Esophagus muscularis mucosa (tissue), 4 donors: ENCODE measurements around the gene DPH2. TPM values are rescaled to one million over a fixed set of nuclear protein-coding genes. Genes with fewer than 3 reads are reported as not detected.

Experiments used
- DNase-seq: peaks from one replicate; pipeline ENCODE4 v3.0.0-alpha.2; 2017; ENCODE audit errors: extremely low spot score
- H3K27ac ChIP-seq, 4 donors: fragments of 200-600 bp; sonication (generic); replicated peaks in 1 of 4; 1 replicate in 3 of 4; 2 replicates in 1 of 4; pipeline ENCODE4 v1.5.1; 2016 to 2019; ENCODE audit warnings: mild to moderate bottlenecking in 1 of 4
- H3K27me3 ChIP-seq, 4 donors: fragments of 200-600 bp; sonication (generic); one replicate each; pipeline versions ENCODE4 v1.5.1 to v1.6.0; 2016 to 2019
- H3K36me3 ChIP-seq, 4 donors: fragments of 200-600 bp; sonication (generic); one replicate each; pipeline ENCODE4 v1.5.1; 2016 to 2019
- H3K4me1 ChIP-seq, 4 donors: fragments of 200-600 bp; sonication (generic); one replicate each; pipeline ENCODE4 v1.5.1; 2016 to 2019
- H3K4me3 ChIP-seq, 4 donors: fragments of 200-600 bp; sonication (generic); 1 replicate in 2 of 4; 2 replicates in 2 of 4; pipeline ENCODE4 v1.5.1; 2016 to 2019; ENCODE audit warnings: mild to moderate bottlenecking in 4 of 4, moderate library complexity in 1 of 4
- H3K9me3 ChIP-seq, 4 donors: fragments of 200-600 bp; sonication (generic); 1 replicate in 3 of 4; 2 replicates in 1 of 4; pipeline ENCODE4 v1.5.1; 2016 to 2019
- EP300 ChIP-seq: sonication (generic); formaldehyde crosslinking; IDR thresholded peaks from one replicate; pipeline ENCODE4 v1.6.1; 2017; ENCODE audit warnings: antibody characterized with exemption
- POLR2A ChIP-seq: fragments of 450-650 bp; IDR thresholded peaks from one replicate; pipeline ENCODE4 v1.6.1; 2017; ENCODE audit warnings: antibody characterized with exemption, moderate library complexity, mild to moderate bottlenecking, low read depth
- POLR2AphosphoS5 ChIP-seq, 2 donors: sonication (generic); formaldehyde crosslinking; IDR thresholded peaks; one replicate each; pipeline ENCODE4 v1.6.1; 2017; ENCODE audit warnings: antibody characterized with exemption in 2 of 2
- WGBS: methylation state at CpG from one replicate; pipeline ENCODE4 v1.1.5; 2018; 5-methylcytosine and 5-hydroxymethylcytosine counted together
- intact Hi-C: fragments of 100-400 bp; cut with DNase I; formaldehyde crosslinking; loops from one replicate; pipeline ENCODE4 v1.15.1; 2023
- total RNA-seq, 4 donors: library from RNA; depleted of rRNA; stranded (reverse); fragments of >200 nt; gene quantifications; one replicate each; pipeline versions ENCODE4 v1.1.0 to v1.2.1, GENCODE V29; 2016
- TF ChIP-seq, protein P1 (sequence below), 3 experiments: fragments of 200-600 bp in 2 of 3; fragments of 450-650 bp in 1 of 3; sonication (generic) in 2 of 3; IDR thresholded peaks; one replicate each; pipeline ENCODE4 v1.5.1; 2017 to 2019; ENCODE audit warnings: antibody characterized with exemption in 3 of 3, mild to moderate bottlenecking in 2 of 3, moderate library complexity in 1 of 3

DPH2 gene
- total RNA-seq, 4 donors from 2014 or later, result 13.7 to 29.2 (median 19.2) TPM

DNA sequence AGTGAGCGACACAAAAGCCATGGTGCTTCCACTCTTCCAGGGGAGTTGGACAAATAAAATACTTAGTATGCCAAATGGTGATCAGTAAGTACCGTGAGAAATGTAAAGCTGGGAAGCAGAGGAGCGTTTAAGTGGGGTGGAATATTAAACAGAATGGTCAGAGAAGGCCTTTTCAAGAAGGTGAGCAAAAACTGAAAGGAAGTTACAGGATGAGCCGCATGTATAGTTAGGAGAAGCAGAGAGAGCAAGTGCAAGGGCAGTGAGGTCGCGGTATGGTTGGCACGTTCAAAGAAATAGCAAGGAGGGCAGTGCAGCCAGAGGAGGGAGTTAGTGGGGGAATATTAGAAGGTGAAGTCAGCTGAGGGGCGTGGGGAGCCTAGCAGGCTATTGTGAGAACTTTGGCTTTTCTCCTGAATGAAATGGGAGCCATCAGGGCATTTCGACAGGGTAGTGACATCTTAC, 4.2 kb downstream of the DPH2 start:
- peaks cover 53 to 70% (median 67%) of the 10 kb centered on the region in 4 donors for H3K4me1 ChIP-seq
- intact Hi-C loops, result no loop called here
- peak overlapping the region; percentile 85 to 99 (median 94) for H3K4me3 ChIP-seq
- no peak for TF ChIP-seq POLR2A
- TF ChIP-seq POLR2AphosphoS5 (IDR thresholded peaks at IDR 0.05), result no peak
- TF ChIP-seq, protein P1, sequence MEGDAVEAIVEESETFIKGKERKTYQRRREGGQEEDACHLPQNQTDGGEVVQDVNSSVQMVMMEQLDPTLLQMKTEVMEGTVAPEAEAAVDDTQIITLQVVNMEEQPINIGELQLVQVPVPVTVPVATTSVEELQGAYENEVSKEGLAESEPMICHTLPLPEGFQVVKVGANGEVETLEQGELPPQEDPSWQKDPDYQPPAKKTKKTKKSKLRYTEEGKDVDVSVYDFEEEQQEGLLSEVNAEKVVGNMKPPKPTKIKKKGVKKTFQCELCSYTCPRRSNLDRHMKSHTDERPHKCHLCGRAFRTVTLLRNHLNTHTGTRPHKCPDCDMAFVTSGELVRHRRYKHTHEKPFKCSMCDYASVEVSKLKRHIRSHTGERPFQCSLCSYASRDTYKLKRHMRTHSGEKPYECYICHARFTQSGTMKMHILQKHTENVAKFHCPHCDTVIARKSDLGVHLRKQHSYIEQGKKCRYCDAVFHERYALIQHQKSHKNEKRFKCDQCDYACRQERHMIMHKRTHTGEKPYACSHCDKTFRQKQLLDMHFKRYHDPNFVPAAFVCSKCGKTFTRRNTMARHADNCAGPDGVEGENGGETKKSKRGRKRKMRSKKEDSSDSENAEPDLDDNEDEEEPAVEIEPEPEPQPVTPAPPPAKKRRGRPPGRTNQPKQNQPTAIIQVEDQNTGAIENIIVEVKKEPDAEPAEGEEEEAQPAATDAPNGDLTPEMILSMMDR (IDR thresholded peaks at IDR 0.05), result no peak
- no peak for TF ChIP-seq EP300
- H3K36me3 ChIP-seq, result peaks cover 16 to 48% (median 43%) of the 10 kb centered on the region in 4 donors
- DNase-seq, result no peak
- H3K27ac ChIP-seq, result peak overlapping the region; percentile 93 to 98 (median 95)
- 43% methylated on average over 9 of the region's 9 CpGs for WGBS
- no peaks in the 10 kb centered on the region for H3K27me3 ChIP-seq
- no peaks in the 10 kb centered on the region for H3K9me3 ChIP-seq

DNA sequence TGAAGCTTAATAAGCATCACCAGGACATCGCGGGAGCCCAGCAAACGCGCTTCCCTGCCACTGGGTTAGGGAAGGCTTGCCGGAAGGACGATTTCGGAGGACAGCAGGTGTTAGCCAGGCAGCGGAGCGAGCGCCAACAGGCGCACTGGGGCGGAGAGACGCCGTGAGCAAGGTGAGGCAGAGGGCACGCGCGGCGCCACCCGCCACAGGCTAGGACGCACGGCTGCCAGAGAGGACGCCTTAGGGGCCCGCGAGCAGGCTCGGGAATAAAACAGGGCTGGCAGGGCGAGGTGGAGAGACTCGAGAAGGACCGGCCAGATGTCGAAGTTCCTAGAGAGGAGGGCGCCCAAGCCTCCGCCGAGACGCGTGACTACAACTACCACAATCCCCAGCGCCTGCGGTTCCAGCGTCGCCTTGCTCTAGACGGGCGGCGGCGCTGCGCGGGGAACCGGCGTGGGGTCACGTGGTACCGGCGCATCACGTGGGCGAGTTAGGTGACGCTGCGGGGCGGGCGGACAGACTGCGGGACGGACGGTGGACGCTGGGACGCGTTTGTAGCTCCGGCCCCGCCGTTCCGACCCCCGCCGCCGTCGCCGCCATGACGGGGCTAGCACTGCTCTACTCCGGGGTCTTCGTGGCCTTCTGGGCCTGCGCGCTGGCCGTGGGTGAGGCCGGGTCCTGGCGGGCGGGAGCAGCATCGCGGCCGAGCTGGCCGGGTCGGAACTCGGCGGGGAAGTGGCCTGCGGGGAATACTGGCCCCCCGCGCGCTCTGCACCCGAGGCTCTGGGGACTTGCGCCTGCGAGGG, 4.8 kb downstream of the DPH2 start, which contains the start of gene ATP6V0B:
ATP6V0B (plus strand) TSS at position 518 of the 806 bp plus-strand sequence; CDS start at position 599, 81 bp downstream.
- intact Hi-C loops, result no loop called here

DNA sequence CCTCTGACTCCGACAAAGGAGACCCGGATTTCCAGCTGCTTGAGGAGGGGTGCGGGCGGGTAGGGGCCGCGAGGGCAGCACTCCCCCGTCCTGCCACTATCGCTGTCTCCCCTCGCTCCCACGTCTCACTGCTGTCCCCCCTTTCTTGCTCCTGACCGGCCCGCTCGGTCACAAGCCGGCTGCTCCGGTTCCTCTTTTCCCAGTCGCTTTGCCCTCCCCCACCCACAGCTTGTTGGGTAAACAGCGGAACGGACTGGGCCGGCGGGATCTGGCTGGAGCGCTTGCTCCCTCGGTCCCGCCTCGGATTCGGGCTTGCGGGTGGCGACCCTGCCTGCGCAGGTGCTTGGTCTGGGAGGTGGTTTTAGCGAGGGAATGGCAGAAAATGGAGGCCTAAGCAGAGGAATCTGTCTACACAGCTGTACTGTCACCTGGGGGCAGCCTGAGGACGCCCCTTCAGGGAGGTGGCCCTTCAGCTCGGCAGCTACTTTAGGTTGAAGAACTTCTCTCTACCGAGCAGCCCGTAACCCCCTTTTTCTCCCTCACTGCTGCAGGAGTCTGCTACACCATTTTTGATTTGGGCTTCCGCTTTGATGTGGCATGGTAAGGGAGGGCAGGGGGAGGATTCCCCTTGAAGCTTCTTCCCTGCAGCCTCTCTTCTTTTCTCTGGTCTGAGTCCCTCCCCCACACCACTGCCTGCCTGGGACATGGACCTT, 5.6 kb downstream of the DPH2 start:
- intact Hi-C loops, result no loop called here
- H3K4me1 ChIP-seq, result peaks cover 58 to 74% (median 68%) of the 10 kb centered on the region in 4 donors

More for the DNA sequence above, 4.8 kb downstream of the DPH2 start, which contains the start of gene ATP6V0B:
- TF ChIP-seq, protein P1 (IDR thresholded peaks at IDR 0.05), result peak; percentile 13 to 46 (median 31)
- no peak for TF ChIP-seq EP300
- TF ChIP-seq POLR2AphosphoS5 (IDR thresholded peaks at IDR 0.05), result peak; percentile 98
- peak; percentile 88 for TF ChIP-seq POLR2A
- Histone ChIP-seq H3K4me3 (peak within 1 kb of the TSS; percentile 85 to 99 (median 94)), H3K27ac (peak within 1 kb of the TSS; percentile 93 to 98 (median 95)), H3K9me3 (no peaks in the 10 kb centered on the region), H3K4me1 (peaks cover 53 to 72% (median 65%) of the 10 kb centered on the region in 4 donors), H3K27me3 (no peaks in the 10 kb centered on the region), H3K36me3 (peaks cover 16 to 48% (median 43%) of the 10 kb centered on the region in 4 donors)
- WGBS, result 0% methylated on average over 10 of the region's 93 CpGs
- peak; percentile 100 for DNase-seq

DNA sequence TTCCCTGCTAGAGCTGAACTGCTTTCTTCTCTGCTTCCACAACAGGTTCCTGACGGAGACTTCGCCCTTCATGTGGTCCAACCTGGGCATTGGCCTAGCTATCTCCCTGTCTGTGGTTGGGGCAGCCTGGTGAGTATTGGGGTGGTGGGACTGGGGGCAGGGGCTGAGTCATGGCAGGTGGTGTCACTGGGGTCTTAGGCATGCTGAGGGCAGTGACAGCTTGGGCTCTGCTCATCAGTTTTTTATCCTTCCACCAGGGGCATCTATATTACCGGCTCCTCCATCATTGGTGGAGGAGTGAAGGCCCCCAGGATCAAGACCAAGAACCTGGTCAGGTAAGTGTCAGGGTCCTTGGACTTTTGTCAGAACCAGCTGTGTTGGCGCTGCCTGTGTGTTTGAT, 6.2 kb downstream of the DPH2 start:
- intact Hi-C loops, result no loop called here
- no peak for TF ChIP-seq POLR2AphosphoS5 (IDR thresholded peaks at IDR 0.05)
- TF ChIP-seq POLR2A, result no peak
- TF ChIP-seq, protein P1 (IDR thresholded peaks at IDR 0.05), result no peak
- no peak for TF ChIP-seq EP300
- H3K4me1 ChIP-seq, result peaks cover 53 to 74% (median 67%) of the 10 kb centered on the region in 4 donors
- H3K36me3 ChIP-seq, result peaks cover 16 to 46% (median 42%) of the 10 kb centered on the region in 4 donors
- H3K4me3 ChIP-seq, result peak overlapping the region; percentile 85 to 99 (median 94)
- 66% methylated on average over 4 of the region's 4 CpGs for WGBS
- peak overlapping the region in 3 of 4 donors; percentile 93 to 98 (median 94) for H3K27ac ChIP-seq
- no peak for DNase-seq
- H3K27me3 ChIP-seq, result no peaks in the 10 kb centered on the region
- H3K9me3 ChIP-seq, result no peaks in the 10 kb centered on the region

More for the DNA sequence above, 5.6 kb downstream of the DPH2 start:
- Histone ChIP-seq H3K27ac (peak overlapping the region; percentile 93 to 98 (median 95)), H3K4me3 (peak overlapping the region; percentile 85 to 99 (median 94)), H3K27me3 (no peaks in the 10 kb centered on the region), H3K9me3 (no peaks in the 10 kb centered on the region), H3K36me3 (peaks cover 16 to 48% (median 43%) of the 10 kb centered on the region in 4 donors)
- 1% methylated on average over 23 of the region's 34 CpGs for WGBS
- TF ChIP-seq EP300, result no peak
- DNase-seq, result no peak

DNA sequence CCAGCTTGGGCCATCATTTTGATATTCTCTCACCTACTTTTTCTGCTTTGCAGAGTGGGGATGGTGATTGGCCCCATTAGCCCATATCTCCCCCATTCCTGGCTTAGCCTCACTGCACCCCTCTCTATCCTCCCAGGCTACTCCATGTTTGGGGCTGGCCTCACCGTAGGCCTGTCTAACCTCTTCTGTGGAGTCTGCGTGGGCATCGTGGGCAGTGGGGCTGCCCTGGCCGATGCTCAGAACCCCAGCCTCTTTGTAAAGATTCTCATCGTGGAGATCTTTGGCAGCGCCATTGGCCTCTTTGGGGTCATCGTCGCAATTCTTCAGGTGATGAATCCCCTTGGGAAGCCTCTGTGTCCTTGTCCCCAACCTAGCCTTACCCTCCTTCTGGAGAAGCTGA, 7.1 kb downstream of the DPH2 start:
- Histone ChIP-seq H3K4me1 (peaks cover 50 to 70% (median 60%) of the 10 kb centered on the region in 4 donors), H3K36me3 (peaks cover 16 to 42% (median 39%) of the 10 kb centered on the region in 4 donors), H3K4me3 (no peak overlapping the region), H3K27ac (no peak overlapping the region), H3K27me3 (no peaks in the 10 kb centered on the region), H3K9me3 (no peaks in the 10 kb centered on the region)
- no peak for TF ChIP-seq POLR2A
- TF ChIP-seq, protein P1 (IDR thresholded peaks at IDR 0.05), result no peak
- no peak for TF ChIP-seq POLR2AphosphoS5 (IDR thresholded peaks at IDR 0.05)
- TF ChIP-seq EP300, result no peak
- intact Hi-C loops, result no loop called here
- 87% methylated on average over 8 of the region's 8 CpGs for WGBS
- no peak for DNase-seq
